ENCODE data around the gene ANKRD33B. TPM values are rescaled to one million over a fixed set of nuclear protein-coding genes. Genes with fewer than 3 reads are reported as not detected.

The ANKRD33B gene
- total RNA-seq, 1 experiment from 2014 or later = 14.9 TPM

GRCh38 chr5:10622810-10623209 is 58.9 kb downstream of the ANKRD33B start:
- Histone ChIP-seq H3K36me3 (ENCODE audit: low read depth, low read length) (peaks cover 23% of the 10 kb centered on the region; the same call in 1 of the 2 replicates), H3K9me2 (replicated peaks; ENCODE audit: low read length) (no peaks in the 10 kb centered on the region), H3K9ac (ENCODE audit: low read length) (no peak overlapping the region), H3K27ac (ENCODE audit: low read length) (no peak overlapping the region), H3K4me2 (ENCODE audit: low read length) (no peak overlapping the region), H3F3A (ENCODE audit: low read length, unreplicated experiment) (no peaks in the 10 kb centered on the region), H4K20me1 (ENCODE audit: low read length) (no peaks in the 10 kb centered on the region), H3K9me3 (ENCODE audit: low read length) (peaks cover 8% of the 10 kb centered on the region), H3K79me2 (ENCODE audit: low read length) (no peaks in the 10 kb centered on the region), H2AFZ (ENCODE audit: low read length) (no peak overlapping the region), H3K4me1 (ENCODE audit: insufficient read depth, low read length) (peaks cover 12% of the 10 kb centered on the region), H3K27me3 (ENCODE audit: low read length) (no peaks in the 10 kb centered on the region), H3K4me3 (ENCODE audit: low read length) (no peak overlapping the region)
- DNase-seq (no peak), ATAC-seq (no peak)
- BruUV-seq (replicated peaks) = no TSS peak
- ChIA-PET POLR2A (ENCODE audit: unreplicated experiment) (no interaction called here), CTCF (no interaction called here)
- intact Hi-C loops (cut with micrococcal nuclease) = no loop called here
- no peak for TF ChIP-seq EZH2 (IDR thresholded peaks at IDR 0.05; ENCODE audit: low read length, unreplicated experiment)
- TF ChIP-seq, protein P1, sequence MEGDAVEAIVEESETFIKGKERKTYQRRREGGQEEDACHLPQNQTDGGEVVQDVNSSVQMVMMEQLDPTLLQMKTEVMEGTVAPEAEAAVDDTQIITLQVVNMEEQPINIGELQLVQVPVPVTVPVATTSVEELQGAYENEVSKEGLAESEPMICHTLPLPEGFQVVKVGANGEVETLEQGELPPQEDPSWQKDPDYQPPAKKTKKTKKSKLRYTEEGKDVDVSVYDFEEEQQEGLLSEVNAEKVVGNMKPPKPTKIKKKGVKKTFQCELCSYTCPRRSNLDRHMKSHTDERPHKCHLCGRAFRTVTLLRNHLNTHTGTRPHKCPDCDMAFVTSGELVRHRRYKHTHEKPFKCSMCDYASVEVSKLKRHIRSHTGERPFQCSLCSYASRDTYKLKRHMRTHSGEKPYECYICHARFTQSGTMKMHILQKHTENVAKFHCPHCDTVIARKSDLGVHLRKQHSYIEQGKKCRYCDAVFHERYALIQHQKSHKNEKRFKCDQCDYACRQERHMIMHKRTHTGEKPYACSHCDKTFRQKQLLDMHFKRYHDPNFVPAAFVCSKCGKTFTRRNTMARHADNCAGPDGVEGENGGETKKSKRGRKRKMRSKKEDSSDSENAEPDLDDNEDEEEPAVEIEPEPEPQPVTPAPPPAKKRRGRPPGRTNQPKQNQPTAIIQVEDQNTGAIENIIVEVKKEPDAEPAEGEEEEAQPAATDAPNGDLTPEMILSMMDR (conservative IDR thresholded peaks at IDR 0.05; ENCODE audit: low read depth, low read length) = no peak

DNA sequence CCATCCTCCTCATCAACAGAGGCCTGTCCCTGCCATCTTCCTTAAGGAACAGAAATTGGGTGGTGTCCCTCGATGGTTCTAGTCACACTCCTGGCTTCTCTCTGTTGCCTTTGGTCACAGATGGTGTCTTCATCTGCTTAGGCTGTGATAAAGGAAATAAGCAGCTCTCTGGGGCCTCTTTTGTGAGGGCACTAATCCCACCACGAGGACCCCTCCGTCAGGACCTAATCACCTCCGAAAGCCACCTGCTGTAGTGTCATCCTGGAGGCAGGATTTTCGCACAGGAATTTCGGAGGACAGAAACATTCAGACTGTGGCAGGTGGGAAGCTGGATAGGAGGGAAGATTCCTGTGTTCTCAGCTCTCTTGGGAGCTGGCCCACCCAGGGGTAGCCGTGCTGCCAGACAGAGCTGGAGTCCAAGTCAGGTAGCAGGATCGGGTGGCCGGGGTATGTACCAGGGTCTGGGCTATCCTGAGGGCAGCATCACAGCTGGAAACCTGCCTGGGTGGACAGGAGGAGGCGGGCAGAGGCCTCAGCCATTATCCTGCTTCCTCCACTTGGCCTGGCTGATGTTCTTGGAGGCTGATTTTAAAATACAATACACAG is 59.5 kb downstream of the ANKRD33B start:
- no peak for ATAC-seq
- POLR2A ChIA-PET (ENCODE audit: unreplicated experiment) = no interaction called here
- H3F3A ChIP-seq (ENCODE audit: low read length, unreplicated experiment) = no peaks in the 10 kb centered on the region
- no peaks in the 10 kb centered on the region for H3K9me2 ChIP-seq (replicated peaks; ENCODE audit: low read length)
- H3K27me3 ChIP-seq (ENCODE audit: low read length) = no peaks in the 10 kb centered on the region
- H3K27ac ChIP-seq (ENCODE audit: low read length) = no peak overlapping the region
- no peak overlapping the region for H3K4me3 ChIP-seq (ENCODE audit: low read length)
- no peaks in the 10 kb centered on the region for H4K20me1 ChIP-seq (ENCODE audit: low read length)
- H3K4me2 ChIP-seq (ENCODE audit: low read length) = no peak overlapping the region
- H3K9ac ChIP-seq (ENCODE audit: low read length) = no peak overlapping the region
- TF ChIP-seq EZH2 (IDR thresholded peaks at IDR 0.05; ENCODE audit: low read length, unreplicated experiment) (no peak), EZH2phosphoT487 (IDR thresholded peaks at IDR 0.05; ENCODE audit: borderline replicate concordance, low read length) (no peak)
- TF ChIP-seq, protein P1 (conservative IDR thresholded peaks at IDR 0.05; ENCODE audit: low read depth, low read length) = no peak
- H3K4me1 ChIP-seq (ENCODE audit: insufficient read depth, low read length) = peaks cover 12% of the 10 kb centered on the region
- intact Hi-C loops (cut with micrococcal nuclease) = no loop called here
- DNase-seq = no peak
- peaks cover 8% of the 10 kb centered on the region for H3K9me3 ChIP-seq (ENCODE audit: low read length)
- no TSS peak for BruUV-seq (replicated peaks)
- no peak overlapping the region for H2AFZ ChIP-seq (ENCODE audit: low read length)
- CTCF ChIA-PET = no interaction called here
- H3K79me2 ChIP-seq (ENCODE audit: low read length) = no peaks in the 10 kb centered on the region
- H3K36me3 ChIP-seq (ENCODE audit: low read depth, low read length) = peaks cover 23% of the 10 kb centered on the region; the same call in 1 of the 2 replicates

- TF ChIP-seq EZH2 (IDR thresholded peaks at IDR 0.05; ENCODE audit: low read length, unreplicated experiment) (no peak), EZH2phosphoT487 (IDR thresholded peaks at IDR 0.05; ENCODE audit: borderline replicate concordance, low read length) (no peak)
- TF ChIP-seq, protein P1 (conservative IDR thresholded peaks at IDR 0.05; ENCODE audit: low read depth, low read length) = no peak
- Histone ChIP-seq H4K20me1 (ENCODE audit: low read length) (no peaks in the 10 kb centered on the region), H3K36me3 (ENCODE audit: low read depth, low read length) (peaks cover 20% of the 10 kb centered on the region; the same call in 1 of the 2 replicates), H3K79me2 (ENCODE audit: low read length) (no peaks in the 10 kb centered on the region), H3K27me3 (ENCODE audit: low read length) (no peaks in the 10 kb centered on the region), H3K4me1 (ENCODE audit: insufficient read depth, low read length) (peaks cover 12% of the 10 kb centered on the region), H3K4me2 (ENCODE audit: low read length) (no peak overlapping the region), H3K9me2 (replicated peaks; ENCODE audit: low read length) (no peaks in the 10 kb centered on the region), H3K9me3 (ENCODE audit: low read length) (peaks cover 8% of the 10 kb centered on the region), H3K27ac (ENCODE audit: low read length) (no peak overlapping the region), H2AFZ (ENCODE audit: low read length) (no peak overlapping the region), H3K4me3 (ENCODE audit: low read length) (no peak overlapping the region), H3K9ac (ENCODE audit: low read length) (no peak overlapping the region), H3F3A (ENCODE audit: low read length, unreplicated experiment) (no peaks in the 10 kb centered on the region)
- ATAC-seq (no peak), DNase-seq (no peak)
- ChIA-PET POLR2A (ENCODE audit: unreplicated experiment) (no interaction called here), CTCF (no interaction called here)
- no TSS peak for BruUV-seq (replicated peaks)
- intact Hi-C loops (cut with micrococcal nuclease) = no loop called here
These were observed 60.3 kb downstream of the ANKRD33B start for GRCh38 chr5:10624206-10624605.

Data from PC-3 (cell line).